Spleen (tissue), 7 donors: ENCODE data around the gene PGLYRP3.

Experiments
- CTCF ChIP-seq, 11 experiments: fragments of 200-600 bp in 7 of 11; fragments of 450-650 bp in 4 of 11; sonication (generic) in 4 of 11; IDR thresholded peaks in 8 of 11; conservative IDR thresholded peaks in 3 of 11; 1 replicate in 7 of 11; 2 replicates in 4 of 11; pipeline versions ENCODE4 v1.4.0 to v1.8.0; 2016 to 2021; ENCODE audit warnings: antibody characterized with exemption in 11 of 11, inconsistent platforms in 4 of 11, mild to moderate bottlenecking in 1 of 11
- POLR2AphosphoS5 ChIP-seq, 3 donors: sonication (generic); formaldehyde crosslinking; IDR thresholded peaks; one replicate each; pipeline ENCODE4 v1.5.1; 2017; ENCODE audit warnings: antibody characterized with exemption in 3 of 3
- donor health status: DM: no; HTN: no; CAD: no; lungs with moderate emphysema.
- donor health status: DM: no; HTN: no; CAD: no.
- donor health status: DM: no; HTN: no; CAD: no.

- TF ChIP-seq CTCF (IDR thresholded peaks at IDR 0.05 in 8 of 11, conservative IDR thresholded peaks at IDR 0.05 in 3 of 11): peak in 6 of 11 experiments; percentile 27 to 53 (median 47)
- TF ChIP-seq POLR2AphosphoS5 (IDR thresholded peaks at IDR 0.05): no peak
Observed at GRCh38 chr1:153288634-153289275, 24.0 kb downstream of the PGLYRP3 start.
